Measurements from ENCODE around the gene EXOSC9. TPM values are rescaled to one million over a fixed set of nuclear protein-coding genes. Genes with fewer than 3 reads are reported as not detected.

EXOSC9 gene
- total and polyA plus RNA-seq, 8 donors, result 10.4 to 162 (median 28.0) TPM

DNA sequence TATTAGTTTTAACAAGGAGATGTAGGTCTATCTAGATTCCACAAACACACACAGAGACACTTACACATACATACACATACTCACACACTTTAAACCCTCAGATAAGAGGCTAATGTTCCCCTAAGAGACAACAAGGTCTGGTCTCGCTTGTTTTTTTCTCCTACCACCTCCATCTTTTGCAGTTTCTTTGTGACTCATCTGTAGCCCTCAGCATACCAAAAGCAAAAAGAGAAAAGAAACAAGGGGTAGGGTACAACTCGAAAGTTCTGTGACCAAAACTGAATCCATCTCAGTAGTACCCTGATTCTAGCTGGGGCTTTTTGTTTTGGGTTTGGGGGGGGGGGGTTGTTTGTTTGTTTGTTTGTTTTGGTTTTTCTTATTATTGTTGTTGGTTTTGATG, 12.2 kb upstream of the EXOSC9 start:
- no peaks in the 10 kb centered on the region for H3K36me3 ChIP-seq
- intact Hi-C loops (cut with DNase I; ENCODE audit: low total_unique reads), result no loop called here
- peaks cover 0 to 22% (median 0%) of the 10 kb centered on the region in 3 donors for H3K27me3 ChIP-seq
- WGBS, 5 donors, result 81 to 91% (median 85%) methylated on average over 2 of the region's 2 CpGs
- H3K4me1 ChIP-seq, result peaks cover 0 to 4% (median 0%) of the 10 kb centered on the region in 4 donors
- DNase-seq, result no peak
- peaks cover 0 to 10% (median 7%) of the 10 kb centered on the region in 4 donors for H3K9me3 ChIP-seq
- no peak overlapping the region for H3K4me3 ChIP-seq
- no peak for TF ChIP-seq POLR2AphosphoS5 (IDR thresholded peaks at IDR 0.05)
- TF ChIP-seq, protein P1, sequence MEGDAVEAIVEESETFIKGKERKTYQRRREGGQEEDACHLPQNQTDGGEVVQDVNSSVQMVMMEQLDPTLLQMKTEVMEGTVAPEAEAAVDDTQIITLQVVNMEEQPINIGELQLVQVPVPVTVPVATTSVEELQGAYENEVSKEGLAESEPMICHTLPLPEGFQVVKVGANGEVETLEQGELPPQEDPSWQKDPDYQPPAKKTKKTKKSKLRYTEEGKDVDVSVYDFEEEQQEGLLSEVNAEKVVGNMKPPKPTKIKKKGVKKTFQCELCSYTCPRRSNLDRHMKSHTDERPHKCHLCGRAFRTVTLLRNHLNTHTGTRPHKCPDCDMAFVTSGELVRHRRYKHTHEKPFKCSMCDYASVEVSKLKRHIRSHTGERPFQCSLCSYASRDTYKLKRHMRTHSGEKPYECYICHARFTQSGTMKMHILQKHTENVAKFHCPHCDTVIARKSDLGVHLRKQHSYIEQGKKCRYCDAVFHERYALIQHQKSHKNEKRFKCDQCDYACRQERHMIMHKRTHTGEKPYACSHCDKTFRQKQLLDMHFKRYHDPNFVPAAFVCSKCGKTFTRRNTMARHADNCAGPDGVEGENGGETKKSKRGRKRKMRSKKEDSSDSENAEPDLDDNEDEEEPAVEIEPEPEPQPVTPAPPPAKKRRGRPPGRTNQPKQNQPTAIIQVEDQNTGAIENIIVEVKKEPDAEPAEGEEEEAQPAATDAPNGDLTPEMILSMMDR (IDR thresholded peaks at IDR 0.05), result no peak
- TF ChIP-seq EP300 (IDR thresholded peaks at IDR 0.05), result no peak
- no peak overlapping the region for H3K27ac ChIP-seq

- intact Hi-C loops (cut with DNase I; ENCODE audit: low total_unique reads), result no loop called here
- Histone ChIP-seq H3K9me3 (peaks cover 0 to 6% (median 2%) of the 10 kb centered on the region in 4 donors), H3K36me3 (no peaks in the 10 kb centered on the region), H3K4me3 (no peak overlapping the region), H3K27me3 (peaks cover 0 to 22% (median 0%) of the 10 kb centered on the region in 3 donors), H3K4me1 (peaks cover 0 to 4% (median 0%) of the 10 kb centered on the region in 4 donors), H3K27ac (no peak overlapping the region)
- TF ChIP-seq, protein P1 (IDR thresholded peaks at IDR 0.05), result no peak
- TF ChIP-seq POLR2A (IDR thresholded peaks at IDR 0.05) (no peak), POLR2AphosphoS5 (IDR thresholded peaks at IDR 0.05) (no peak), EP300 (IDR thresholded peaks at IDR 0.05) (no peak)
- no peak for DNase-seq
- 68 to 92% (median 79%) methylated on average over 1 of the region's 1 CpG for WGBS, 5 donors
Observed at GRCh38 chr4:121789455-121789854, 11.7 kb upstream of the EXOSC9 start.

- no peak for DNase-seq
- Histone ChIP-seq H3K27me3 (peaks cover 0 to 18% (median 0%) of the 10 kb centered on the region in 3 donors), H3K4me1 (peaks cover 0 to 4% (median 0%) of the 10 kb centered on the region in 4 donors), H3K27ac (no peak overlapping the region), H3K36me3 (no peaks in the 10 kb centered on the region), H3K9me3 (no peaks in the 10 kb centered on the region), H3K4me3 (no peak overlapping the region)
- intact Hi-C loops (cut with DNase I; ENCODE audit: low total_unique reads), result no loop called here
- 65 to 78% (median 71%) methylated on average over 3 of the region's 3 CpGs for WGBS, 5 donors
- TF ChIP-seq POLR2AphosphoS5 (IDR thresholded peaks at IDR 0.05), result no peak
- TF ChIP-seq EP300 (IDR thresholded peaks at IDR 0.05), result no peak
- no peak for TF ChIP-seq POLR2A (IDR thresholded peaks at IDR 0.05)
- TF ChIP-seq, protein P1 (IDR thresholded peaks at IDR 0.05), result no peak
Observed at GRCh38 chr4:121789960-121790829, 10.9 kb upstream of the EXOSC9 start.

- peak in 1 of 3 donors; percentile 64 for TF ChIP-seq POLR2AphosphoS5 (IDR thresholded peaks at IDR 0.05)
- TF ChIP-seq POLR2A (IDR thresholded peaks at IDR 0.05), result no peak
- no peak overlapping the region for H3K27ac ChIP-seq
Observed at GRCh38 chr4:121790976-121791375, 10.1 kb upstream of the EXOSC9 start.

More at GRCh38 chr4:121790976-121791375, 10.1 kb upstream of the EXOSC9 start:
- DNase-seq, result peak in 1 of 2 donors; percentile 20
- no peak overlapping the region for H3K4me3 ChIP-seq
- H3K27me3 ChIP-seq, result peaks cover 0 to 14% (median 0%) of the 10 kb centered on the region in 3 donors
- H3K4me1 ChIP-seq, result peaks cover 0 to 4% (median 0%) of the 10 kb centered on the region in 4 donors
- no peaks in the 10 kb centered on the region for H3K36me3 ChIP-seq
- intact Hi-C loops (cut with DNase I; ENCODE audit: low total_unique reads), result no loop called here
- no peaks in the 10 kb centered on the region for H3K9me3 ChIP-seq

Measured in stomach (tissue), 9 donors.